Measurements from ENCODE around the gene WDR38.

DNA sequence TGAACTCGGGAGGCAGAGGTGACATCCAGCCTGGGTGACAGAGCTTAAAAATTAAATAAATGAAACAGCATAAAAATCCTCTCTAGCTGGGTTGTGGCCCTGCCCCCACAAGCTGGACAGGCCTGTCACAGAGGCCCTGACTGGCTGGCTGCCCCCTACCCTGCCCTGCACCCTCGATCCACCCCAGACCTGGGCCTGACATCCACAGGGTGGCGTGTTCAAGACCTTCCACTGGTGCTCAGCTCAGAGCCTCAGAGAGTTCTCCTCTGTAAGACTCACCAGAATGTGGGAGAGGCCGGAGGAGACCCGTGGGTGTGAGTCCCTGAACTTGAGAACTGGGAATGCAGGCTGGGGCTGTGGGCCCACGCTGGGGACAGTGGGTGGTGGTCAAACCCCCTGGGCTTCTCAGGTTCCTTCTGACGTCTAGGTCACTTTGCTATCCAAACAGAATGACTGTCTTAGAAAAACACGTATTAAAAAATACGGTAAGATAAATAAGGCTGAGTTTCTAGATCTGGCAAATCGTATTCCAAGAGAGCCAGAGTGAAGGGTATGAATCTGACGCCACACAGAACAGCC is 9.7 kb upstream of the WDR38 start:
- TF ChIP-seq EZH2 (IDR thresholded peaks at IDR 0.05) (no peak), POLR2AphosphoS5 (IDR thresholded peaks at IDR 0.05; ENCODE audit: borderline replicate concordance, low read depth, low read length) (no peak)

Measured in SK-N-MC (cell line).